GM12801 (cell line): ENCODE data around the gene CCNA2.

Experiments used
- CTCF ChIP-seq: IDR thresholded peaks from one replicate; pipeline ENCODE4 v1.5.1; 2011; ENCODE audit warnings: control low read depth; ENCODE audit not compliant: insufficient read length; ENCODE audit errors: extremely low read depth

CCNA2 gene

GRCh38 chr4:121842862-121843261, 19.2 kb upstream of the CCNA2 start:
- TF ChIP-seq CTCF: no peak

GRCh38 chr4:121838136-121838535, 14.5 kb upstream of the CCNA2 start:
- TF ChIP-seq CTCF: no peak

- TF ChIP-seq CTCF: no peak
Measured at GRCh38 chr4:121829511-121829910, 5.8 kb upstream of the CCNA2 start.

GRCh38 chr4:121827853-121828252, 4.2 kb upstream of the CCNA2 start:
- TF ChIP-seq CTCF: no peak

GRCh38 chr4:121824950-121825349, 1.3 kb upstream of the CCNA2 start:
- TF ChIP-seq CTCF: no peak

GRCh38 chr4:121824171-121824527, 466 bp upstream of the CCNA2 start:
- no peak for TF ChIP-seq CTCF

GRCh38 chr4:121822796-121823504, 733 bp downstream of the CCNA2 start:
- no peak for TF ChIP-seq CTCF
